HG03378 (cell line): ENCODE results near the gene RFX5.
"Not testable (repeated sequence)": the region's sequence is repeated elsewhere in the genome, so short reads cannot be mapped to it uniquely, and the experiment has no call there.

Experiments used
- ATAC-seq: cut with Tn5 transposase; IDR thresholded peaks from one replicate; pipeline ENCODE4 v1.9.1; 2021; ENCODE audit warnings: mild to moderate bottlenecking, moderate library complexity; ENCODE audit not compliant: unreplicated experiment

Gene RFX5

DNA sequence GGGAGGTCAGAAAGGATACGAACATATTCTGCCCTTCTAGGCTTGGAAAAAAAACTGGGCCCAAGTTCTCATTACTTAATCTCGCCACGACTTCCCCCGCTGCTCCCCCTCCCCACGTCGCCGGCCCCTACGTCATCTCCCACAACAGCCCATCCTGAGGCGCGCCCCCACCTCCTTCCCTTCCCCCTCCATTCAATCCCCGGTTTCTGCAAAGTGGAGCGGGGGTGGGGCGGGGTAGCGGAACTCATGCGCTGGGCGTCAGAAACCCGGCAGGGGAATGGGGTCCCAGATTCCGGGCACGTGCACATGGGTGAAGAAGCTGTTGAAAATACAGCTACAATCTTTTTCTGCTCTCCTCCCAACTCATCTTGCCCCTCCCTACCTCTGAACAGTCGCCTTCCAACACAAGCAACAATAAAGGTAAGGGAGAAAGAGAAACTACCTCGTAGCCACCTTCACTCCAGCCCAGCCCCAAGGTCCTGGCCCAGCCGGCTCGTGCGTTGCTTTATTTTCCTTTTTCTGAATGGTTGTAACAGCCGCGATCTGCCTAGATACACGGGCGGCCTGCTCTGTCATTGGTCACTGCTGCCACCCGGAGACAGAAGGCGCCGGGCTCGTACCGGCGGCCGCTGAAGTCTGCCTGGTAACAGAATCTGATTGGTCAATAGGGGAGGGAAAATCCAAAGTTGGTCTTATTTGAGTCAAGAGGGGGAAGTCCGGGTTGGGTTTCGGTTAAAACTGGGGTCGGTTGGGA, at the start of gene RFX5:
TSS of gene RFX5 (minus strand) at position 484 of the 754 bp plus-strand sequence. CDS start 932 bp downstream, outside the sequence.
- peak; percentile 91 for ATAC-seq

DNA sequence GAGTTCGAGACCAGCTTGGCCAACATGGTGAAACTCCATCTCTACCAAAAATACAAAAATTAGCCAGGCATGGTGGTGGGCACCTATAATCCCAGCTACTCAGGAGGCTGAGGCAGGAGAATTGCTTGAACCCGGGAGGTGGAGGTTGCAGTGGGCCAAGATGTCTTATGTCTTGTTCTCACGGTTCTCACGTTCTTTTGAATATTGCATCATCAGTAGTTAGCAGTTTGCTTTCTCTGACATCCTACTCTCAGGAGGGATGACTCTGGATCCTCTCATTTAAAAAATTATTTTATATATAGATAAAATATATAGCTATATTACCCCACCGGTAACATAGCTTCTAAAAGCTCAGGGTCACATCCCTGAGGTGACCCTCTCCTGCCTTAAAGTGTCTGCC, 49.2 kb upstream of the RFX5 start:
- ATAC-seq, result not testable (repeated sequence)

DNA sequence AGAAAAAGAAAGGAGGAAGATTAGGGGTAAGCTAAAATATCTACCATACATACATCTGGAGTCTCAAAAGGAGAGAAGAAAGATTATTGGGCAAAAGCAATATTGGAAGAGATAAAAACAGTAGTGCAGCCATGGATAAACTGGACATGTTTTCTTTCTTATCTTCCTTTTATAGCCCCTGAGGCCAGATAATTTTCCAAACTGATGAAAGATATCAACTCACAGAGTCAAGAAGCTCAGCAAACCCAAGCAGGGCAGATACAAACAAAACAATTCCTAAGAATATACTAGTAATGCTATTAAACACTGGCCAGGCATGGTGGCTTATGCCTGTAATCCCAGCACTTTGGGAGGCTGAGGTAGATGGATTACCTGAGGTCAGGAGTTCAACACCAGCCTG, 46.5 kb upstream of the RFX5 start:
- no peak for ATAC-seq

- no peak for ATAC-seq
These were observed 44.1 kb upstream of the RFX5 start for GRCh38 chr1:151391079-151391563.

GRCh38 chr1:151390221-151391078, 43.4 kb upstream of the RFX5 start:
- not testable (repeated sequence) for ATAC-seq

GRCh38 chr1:151386002-151386401, 39.0 kb upstream of the RFX5 start:
- no peak for ATAC-seq

GRCh38 chr1:151384584-151384983, 37.5 kb upstream of the RFX5 start:
- ATAC-seq, result no peak

DNA sequence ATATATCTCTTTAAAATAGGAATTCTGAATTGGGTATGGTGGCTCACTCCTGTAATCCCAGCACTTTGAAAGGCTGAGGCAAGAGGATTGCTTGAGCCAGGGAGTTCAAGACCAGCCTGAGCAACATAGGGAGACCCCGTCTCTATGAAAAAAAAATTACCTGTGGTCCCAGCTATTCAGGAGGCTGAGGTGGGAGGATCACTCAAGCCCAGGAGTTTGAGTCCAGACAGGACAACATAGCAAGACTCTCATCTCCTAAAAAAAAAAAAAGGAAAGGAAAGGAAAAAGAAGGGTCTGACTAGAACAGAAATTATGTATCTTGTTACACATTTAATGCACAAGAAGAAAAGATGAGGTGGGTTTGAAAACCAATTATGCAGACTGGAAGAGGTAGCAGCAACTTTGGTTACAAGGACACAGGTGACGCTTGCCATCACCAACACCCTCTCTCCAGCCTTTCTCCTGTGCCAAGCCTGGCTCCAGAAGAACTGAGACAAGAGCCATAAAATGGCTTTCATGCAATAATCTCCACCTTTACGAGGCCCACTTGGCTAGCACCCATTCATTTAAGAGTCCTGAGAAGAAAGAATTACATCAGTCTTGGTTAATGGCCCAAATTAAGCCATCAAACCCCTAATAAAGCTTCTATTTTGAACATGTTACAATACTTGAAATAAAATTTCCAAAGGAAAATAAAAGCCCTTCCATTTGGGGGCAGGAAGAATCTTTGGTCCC, 30.3 kb upstream of the RFX5 start:
- no peak for ATAC-seq

DNA sequence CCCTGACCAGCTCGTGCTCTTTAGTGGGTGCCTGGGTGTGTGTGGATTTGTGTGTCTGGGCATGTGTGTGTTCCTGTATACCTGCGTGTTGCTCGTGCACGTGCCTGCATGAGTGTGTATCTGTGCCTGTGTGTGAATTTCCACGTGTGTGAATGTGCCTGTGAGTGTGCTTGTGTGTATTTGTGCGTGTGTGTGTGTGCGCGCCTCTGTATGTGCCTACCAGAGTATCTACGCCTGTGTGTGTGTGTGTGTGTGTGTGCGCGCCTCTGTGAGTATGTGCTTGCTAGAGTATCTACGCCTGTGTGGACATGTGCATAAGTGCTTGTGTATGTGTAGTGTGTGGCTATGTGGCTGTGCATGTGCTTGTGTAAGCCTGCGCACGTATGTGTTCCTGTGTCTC, 26.1 kb upstream of the RFX5 start:
- no peak for ATAC-seq

GRCh38 chr1:151372058-151372934, 25.2 kb upstream of the RFX5 start, which contains the start of gene SELENBP1:
SELENBP1 (minus strand) TSS chr1:151372705; CDS start chr1:151372641, 64 bp downstream.
- no peak for ATAC-seq

DNA sequence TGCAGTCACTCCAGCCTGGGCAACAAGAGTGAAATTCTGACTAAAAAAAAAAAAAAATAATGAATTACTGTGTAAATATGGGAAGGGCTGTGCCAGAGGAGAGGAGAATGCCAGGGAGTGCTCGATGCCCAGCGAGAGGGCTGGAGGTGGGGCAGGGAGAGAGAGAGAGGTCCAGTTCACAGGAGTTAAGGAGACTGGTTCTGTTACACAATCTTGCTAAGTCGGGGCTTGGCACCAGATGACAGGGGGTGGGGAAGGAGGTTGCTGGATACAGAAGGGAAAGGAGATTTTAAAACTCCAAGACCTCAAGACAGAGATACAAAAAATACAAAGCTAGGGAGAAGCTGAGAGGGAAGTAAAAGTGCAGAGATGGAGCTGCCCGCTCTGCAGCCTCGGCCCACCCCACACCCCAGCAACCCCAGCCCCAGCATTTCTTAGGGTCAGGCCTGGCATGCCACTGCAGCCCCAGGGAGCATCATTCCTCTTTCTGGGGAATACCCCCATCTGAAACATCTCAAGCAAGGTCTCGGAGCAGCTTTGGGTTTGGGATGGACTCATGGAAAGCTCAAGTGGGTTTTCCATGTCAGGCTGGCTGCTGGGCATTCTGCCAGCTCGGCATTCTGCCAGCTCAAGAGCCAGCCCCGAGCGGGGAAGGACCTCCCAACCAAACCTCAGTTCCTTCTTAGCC, 24.5 kb upstream of the RFX5 start:
- ATAC-seq, result no peak

- no peak for ATAC-seq
These were observed 23.3 kb upstream of the RFX5 start for GRCh38 chr1:151370211-151370911.

- ATAC-seq, result no peak
These were observed 22.6 kb upstream of the RFX5 start for GRCh38 chr1:151369621-151370048.

- ATAC-seq, result no peak
These were observed 22.2 kb upstream of the RFX5 start for GRCh38 chr1:151369302-151369610.

GRCh38 chr1:151368393-151369301, 21.6 kb upstream of the RFX5 start:
- ATAC-seq, result no peak

GRCh38 chr1:151367658-151368392, 20.8 kb upstream of the RFX5 start:
- no peak for ATAC-seq

GRCh38 chr1:151364996-151365395, 17.9 kb upstream of the RFX5 start:
- ATAC-seq, result no peak
